GM18507 (cell line): ENCODE measurements around the gene OAS3.
"Not testable (repeated sequence)": the region's sequence is repeated elsewhere in the genome, so short reads cannot be mapped to it uniquely, and the experiment has no call there.

ENCODE experiments used
- DNase-seq: peaks from one replicate; pipeline ENCODE4 v3.0.0; 2011; ENCODE audit warnings: low read depth; ENCODE audit not compliant: insufficient read length; ENCODE audit errors: extremely low spot score
- FAIRE-seq: peaks from 2 replicates; lab custom pipeline; 2011; peaks lifted over from hg19 to GRCh38; lab: Jason Lieb, UNC

Gene OAS3

DNA sequence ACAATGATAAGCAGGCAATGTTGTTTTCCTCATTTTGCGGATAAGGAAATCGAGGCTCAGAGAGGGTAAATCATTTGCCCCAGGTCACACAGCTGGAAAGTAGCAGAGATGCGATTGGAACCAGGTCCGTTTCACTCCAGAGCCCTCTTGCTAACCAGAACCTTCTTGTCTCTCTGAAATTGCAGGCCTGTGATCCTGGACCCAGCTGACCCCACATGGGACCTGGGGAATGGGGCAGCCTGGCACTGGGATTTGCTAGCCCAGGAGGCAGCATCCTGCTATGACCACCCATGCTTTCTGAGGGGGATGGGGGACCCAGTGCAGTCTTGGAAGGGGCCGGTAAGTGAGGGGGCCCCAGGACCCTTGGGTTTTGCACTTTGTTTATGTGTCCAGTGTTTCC, 9.5 kb downstream of the OAS3 start:
- FAIRE-seq (no peak), DNase-seq (no peak)

DNA sequence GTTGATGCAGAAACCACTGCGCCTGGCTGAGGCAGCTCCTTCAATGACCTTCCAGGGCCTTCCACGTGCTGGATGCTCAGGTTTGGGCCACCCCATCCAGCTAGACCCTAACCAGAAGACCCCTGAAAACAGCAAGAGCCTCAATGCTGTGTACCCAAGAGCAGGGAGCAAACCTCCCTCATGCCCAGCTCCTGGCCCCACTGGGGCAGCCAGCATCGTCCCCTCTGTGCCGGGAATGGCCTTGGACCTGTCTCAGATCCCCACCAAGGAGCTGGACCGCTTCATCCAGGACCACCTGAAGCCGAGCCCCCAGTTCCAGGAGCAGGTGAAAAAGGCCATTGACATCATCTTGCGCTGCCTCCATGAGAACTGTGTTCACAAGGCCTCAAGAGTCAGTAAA, 10.5 kb downstream of the OAS3 start:
- FAIRE-seq (no peak), DNase-seq (no peak)

DNA sequence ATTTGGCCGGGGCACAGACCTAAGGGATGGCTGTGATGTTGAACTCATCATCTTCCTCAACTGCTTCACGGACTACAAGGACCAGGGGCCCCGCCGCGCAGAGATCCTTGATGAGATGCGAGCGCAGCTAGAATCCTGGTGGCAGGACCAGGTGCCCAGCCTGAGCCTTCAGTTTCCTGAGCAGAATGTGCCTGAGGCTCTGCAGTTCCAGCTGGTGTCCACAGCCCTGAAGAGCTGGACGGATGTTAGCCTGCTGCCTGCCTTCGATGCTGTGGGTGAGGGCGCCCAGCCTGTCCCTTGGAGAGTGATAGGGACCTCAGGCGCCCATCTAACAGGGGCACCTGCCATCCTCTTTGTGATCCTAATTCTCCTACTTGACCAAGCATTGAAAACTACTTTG, 12.4 kb downstream of the OAS3 start:
- FAIRE-seq (no peak), DNase-seq (no peak)

- not testable (repeated sequence) for FAIRE-seq, DNase-seq
Observed at GRCh38 chr12:112957125-112957524, 18.9 kb downstream of the OAS3 start.

DNA sequence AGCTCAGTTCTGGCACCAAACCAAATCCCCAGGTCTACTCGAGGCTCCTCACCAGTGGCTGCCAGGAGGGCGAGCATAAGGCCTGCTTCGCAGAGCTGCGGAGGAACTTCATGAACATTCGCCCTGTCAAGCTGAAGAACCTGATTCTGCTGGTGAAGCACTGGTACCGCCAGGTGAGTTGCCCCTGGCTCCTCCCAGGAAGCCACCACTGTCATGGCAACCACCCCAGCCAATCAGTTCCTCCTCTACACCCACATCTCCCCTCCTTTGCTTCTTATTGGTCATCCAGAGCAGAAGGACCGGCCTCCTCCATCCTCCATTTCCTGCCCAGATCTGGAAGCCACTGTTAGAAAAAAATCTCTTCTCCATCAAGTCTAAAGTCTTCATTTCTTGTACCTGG, 22.8 kb downstream of the OAS3 start:
- FAIRE-seq (no peak), DNase-seq (no peak)

DNA sequence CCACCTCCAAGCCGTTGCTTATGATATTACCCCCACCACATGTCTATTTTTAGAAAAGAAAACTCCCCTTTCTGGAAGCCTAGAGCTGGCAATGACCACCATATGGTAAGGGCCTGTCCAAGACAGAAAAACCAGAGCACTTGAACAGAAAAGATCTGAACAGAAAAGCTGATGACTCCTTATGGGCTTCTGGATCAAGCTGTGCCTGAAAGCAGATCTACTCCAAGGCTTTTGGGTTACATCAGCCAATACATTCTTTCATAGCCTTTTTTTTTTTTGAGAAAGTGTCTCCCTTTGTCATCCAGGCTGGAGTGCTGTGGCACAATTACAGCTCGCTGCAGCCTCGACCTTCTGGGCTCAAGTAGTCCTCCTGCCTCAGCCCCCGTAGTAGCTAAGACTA, 23.3 kb downstream of the OAS3 start:
- DNase-seq = no peak
- FAIRE-seq = no peak

GRCh38 chr12:112962561-112962960, 24.3 kb downstream of the OAS3 start:
- DNase-seq (no peak), FAIRE-seq (no peak)

GRCh38 chr12:112963227-112963861, 25.1 kb downstream of the OAS3 start:
- DNase-seq (no peak), FAIRE-seq (no peak)

GRCh38 chr12:112964067-112964670, 25.9 kb downstream of the OAS3 start:
- no peak for FAIRE-seq

DNA sequence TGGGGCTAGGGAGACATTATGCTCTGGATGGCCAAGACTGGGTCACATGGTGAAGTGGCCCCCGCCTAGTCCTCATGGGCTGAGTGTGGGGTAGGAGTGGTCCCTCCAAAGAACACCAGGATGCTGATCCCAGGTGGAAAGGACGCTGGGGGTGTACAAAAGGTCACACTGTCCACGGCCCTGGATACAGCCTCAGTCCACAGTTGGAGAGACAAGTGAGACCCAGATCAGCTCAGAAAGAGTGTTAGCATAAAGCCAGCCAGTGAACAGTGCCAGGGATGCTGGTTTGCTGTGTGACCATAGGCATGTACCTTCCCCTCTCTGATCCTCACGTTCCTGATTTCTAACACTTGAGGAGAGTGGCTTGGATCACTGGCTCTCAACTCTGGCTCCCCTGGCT, 26.6 kb downstream of the OAS3 start:
- FAIRE-seq (no peak), DNase-seq (no peak)

More at GRCh38 chr12:112964067-112964670, 25.9 kb downstream of the OAS3 start:
- DNase-seq = no peak

GRCh38 chr12:112965643-112966042, 27.4 kb downstream of the OAS3 start:
- no peak for FAIRE-seq
- no peak for DNase-seq

DNA sequence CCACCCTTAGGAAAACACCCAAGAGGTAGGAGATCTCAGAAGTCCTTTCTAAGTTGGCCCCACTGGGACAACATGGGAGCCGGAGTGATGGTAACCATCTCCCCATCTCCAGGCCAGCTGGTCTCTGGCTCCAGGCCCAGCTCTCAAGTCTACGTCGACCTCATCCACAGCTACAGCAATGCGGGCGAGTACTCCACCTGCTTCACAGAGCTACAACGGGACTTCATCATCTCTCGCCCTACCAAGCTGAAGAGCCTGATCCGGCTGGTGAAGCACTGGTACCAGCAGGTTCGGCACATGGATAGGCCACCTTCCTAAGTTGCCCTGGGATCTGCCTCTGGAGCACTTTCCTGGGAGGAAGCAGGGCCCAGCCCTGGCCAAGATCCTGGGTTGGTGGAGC, 29.0 kb downstream of the OAS3 start:
- no peak for FAIRE-seq

DNA sequence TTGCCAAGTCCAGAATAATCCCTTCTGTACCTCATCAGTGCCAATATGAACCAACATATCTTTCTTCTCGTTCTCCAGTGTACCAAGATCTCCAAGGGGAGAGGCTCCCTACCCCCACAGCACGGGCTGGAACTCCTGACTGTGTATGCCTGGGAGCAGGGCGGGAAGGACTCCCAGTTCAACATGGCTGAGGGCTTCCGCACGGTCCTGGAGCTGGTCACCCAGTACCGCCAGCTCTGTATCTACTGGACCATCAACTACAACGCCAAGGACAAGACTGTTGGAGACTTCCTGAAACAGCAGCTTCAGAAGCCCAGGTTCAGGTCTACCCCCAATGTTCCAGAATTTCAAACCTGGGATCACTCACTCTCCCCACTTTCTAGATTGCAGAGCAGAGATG, 29.6 kb downstream of the OAS3 start:
- no peak for FAIRE-seq
- DNase-seq = no peak

More for the DNA sequence above, 29.0 kb downstream of the OAS3 start:
- no peak for DNase-seq

DNA sequence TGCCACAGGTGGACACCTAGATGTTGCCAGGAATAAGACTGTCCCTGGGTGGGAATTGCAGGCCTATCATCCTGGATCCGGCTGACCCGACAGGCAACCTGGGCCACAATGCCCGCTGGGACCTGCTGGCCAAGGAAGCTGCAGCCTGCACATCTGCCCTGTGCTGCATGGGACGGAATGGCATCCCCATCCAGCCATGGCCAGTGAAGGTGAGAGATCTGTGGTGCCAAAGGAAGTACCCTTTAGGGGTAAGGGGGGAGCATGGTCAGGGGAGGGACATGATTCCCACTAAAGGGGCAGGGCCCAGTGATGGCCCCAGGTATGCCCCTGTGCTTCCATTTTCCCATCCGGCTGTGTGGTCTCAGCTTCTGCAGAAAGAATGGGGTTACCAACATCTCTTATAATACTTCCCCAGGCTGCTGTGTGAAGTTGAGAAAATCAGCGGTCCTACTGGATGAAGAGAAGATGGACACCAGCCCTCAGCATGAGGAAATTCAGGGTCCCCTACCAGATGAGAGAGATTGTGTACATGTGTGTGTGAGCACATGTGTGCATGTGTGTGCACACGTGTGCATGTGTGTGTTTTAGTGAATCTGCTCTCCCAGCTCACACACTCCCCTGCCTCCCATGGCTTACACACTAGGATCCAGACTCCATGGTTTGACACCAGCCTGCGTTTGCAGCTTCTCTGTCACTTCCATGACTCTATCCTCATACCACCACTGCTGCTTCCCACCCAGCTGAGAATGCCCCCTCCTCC, 31.5 kb downstream of the OAS3 start:
- FAIRE-seq = no peak

GRCh38 chr12:112970391-112970790, 32.1 kb downstream of the OAS3 start:
- DNase-seq = no peak
- FAIRE-seq = no peak

More for the DNA sequence above, 31.5 kb downstream of the OAS3 start:
- DNase-seq = no peak

- FAIRE-seq = no peak
- no peak for DNase-seq
Observed at GRCh38 chr12:112971248-112971647, 33.0 kb downstream of the OAS3 start.

DNA sequence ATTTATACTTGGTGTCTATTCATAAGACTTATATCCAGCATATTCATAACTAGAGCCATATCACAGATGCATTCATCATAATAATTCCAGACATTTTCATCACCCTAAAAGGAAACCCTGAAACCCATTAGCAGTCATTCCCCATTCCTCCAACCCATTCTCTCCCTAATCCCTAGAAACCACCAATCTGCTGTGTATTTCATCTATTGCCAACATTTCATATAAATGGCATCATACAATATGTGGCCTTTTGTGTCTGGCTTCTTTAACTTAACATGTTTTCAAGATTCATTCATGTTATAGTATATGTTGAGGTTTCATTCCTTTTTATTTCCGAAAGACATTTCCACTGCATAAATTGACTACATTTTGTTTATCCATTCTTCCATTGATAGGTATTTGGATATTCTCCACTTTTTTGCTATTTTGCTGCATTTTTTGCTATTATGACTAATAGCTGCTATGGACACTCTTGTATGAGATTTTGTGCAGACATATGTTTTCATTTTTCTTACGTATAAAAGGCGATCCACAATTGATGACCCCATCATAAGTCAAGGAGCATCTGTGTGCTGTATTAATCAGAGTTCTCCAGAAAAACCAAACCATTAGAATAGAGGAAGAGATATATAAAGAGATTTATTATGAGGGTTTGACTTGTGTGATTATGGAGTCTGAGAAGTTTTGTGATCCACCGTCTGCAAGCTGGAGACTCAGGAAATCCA, 34.9 kb downstream of the OAS3 start:
- DNase-seq (no peak), FAIRE-seq (no peak)

- no peak for FAIRE-seq
- no peak for DNase-seq
Observed at GRCh38 chr12:112973818-112974231, 35.6 kb downstream of the OAS3 start.

GRCh38 chr12:112974904-112975303, 36.6 kb downstream of the OAS3 start:
- no peak for FAIRE-seq
- DNase-seq = no peak

GRCh38 chr12:112977139-112977538, 38.9 kb downstream of the OAS3 start:
- no peak for FAIRE-seq

More at GRCh38 chr12:112977139-112977538, 38.9 kb downstream of the OAS3 start:
- no peak for DNase-seq
